HG02571 (cell line): ENCODE data around the gene GAMT.
"Not testable (repeated sequence)": the region's sequence is repeated elsewhere in the genome, so short reads cannot be mapped to it uniquely, and the experiment has no call there.

Experiments
- ATAC-seq: cut with Tn5 transposase; IDR thresholded peaks from one replicate; pipeline ENCODE4 v1.9.1; 2021; ENCODE audit warnings: mild to moderate bottlenecking, moderate library complexity; ENCODE audit not compliant: unreplicated experiment

The GAMT gene

GRCh38 chr19:1434040-1434366, 32.7 kb upstream of the GAMT start:
- ATAC-seq = no peak

DNA sequence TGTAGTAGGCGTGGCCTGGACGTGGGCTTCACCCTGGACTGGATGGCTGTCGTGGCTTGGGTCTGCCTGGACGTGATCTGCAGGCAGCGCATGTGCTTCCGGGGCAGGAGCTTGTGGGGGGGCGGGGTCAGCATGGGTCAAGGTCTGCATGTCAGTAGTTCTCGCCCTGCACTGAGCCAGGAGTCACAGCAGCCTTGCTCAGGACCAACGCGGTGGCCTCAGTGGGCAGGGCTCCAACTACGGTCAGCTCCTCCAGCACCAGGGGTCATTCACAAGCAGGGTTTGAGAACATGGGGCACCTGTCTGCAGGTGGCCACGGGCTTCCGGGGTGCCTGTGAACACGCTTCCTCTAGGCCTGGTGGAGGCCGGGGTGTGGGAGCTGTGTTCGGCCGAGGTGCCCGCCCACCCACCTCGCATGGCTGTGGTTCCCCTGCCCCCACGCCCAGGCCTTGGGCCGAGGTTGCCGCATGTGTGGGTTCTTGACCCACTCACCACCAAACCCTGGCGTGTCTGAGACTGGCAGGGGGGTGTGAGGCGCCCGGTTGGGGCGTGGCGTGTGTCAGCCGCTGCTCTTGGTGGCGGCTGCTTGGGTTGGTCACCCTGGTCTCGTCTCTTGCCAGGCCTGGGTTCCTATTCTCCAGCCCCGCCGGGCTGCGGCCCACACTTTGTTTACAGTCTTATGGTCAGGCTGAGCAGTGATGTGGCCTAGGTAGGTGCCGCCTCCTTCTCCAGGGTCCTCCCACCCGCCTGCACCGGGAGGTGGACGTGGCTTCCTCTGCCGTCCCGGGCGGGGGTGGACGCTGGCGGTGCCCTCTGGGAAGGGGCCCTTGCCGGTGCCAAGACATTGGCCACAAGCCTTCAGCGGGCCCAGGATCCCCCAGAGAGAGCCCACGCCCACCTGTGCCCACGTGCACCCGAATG, 32.0 kb upstream of the GAMT start:
- no peak for ATAC-seq

- no peak for ATAC-seq
Measured at GRCh38 chr19:1432507-1432887, 31.2 kb upstream of the GAMT start.

DNA sequence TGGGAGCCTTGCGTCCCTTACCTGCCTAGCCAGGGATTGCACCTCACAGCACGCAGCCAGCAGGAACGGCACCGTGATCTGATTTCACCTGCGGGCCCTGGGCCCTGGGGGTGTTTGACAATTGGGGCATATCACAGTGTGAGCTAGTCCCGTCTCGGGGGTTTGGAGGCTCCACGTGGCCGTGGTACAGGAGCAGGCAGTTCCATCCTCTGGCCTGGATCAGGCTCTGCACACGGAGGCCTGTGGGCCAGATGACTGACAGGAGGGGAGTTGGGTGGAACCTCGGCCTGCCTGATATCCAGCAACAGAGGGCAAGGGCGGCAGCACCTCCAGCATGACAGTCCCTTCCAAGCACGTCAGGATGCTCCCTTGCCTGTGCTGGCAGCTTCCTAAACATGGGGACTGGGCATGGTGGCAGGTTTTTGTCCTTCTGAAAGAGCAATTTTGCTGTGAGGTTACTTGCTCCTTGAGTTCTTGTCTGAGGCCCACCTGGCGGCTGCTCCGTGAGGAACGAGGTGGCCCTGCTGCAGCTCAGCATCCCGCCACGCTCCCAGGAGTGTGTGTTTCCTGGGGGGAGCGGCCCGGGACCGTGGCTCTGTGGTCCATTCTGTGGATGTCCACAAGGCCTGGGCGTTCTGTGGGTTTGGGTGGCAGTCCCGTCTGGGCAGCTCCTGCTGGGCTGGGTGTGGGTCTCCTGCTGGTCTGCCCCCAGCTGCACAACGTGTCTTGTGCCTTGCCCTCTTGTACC, 30.6 kb upstream of the GAMT start:
- no peak for ATAC-seq

DNA sequence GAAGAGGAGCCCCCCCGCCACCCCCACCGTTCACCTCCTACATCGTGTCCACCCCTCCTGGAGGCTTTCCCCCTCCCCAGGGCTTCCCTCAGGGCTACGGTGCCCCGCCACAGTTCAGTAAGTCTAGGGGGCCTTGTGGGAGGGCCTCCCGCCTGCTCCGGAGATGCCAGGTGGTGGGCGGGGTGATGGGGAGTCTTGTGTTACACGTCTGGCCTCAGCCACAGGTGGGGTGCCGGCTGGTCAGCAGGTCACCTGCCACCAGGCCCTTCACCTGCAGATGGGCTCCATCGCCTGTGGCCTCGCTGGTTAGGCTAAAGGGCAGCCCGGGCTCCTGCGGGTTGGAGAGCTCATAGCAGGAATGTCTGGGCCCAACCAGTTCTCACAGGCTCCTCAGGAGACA, 28.9 kb upstream of the GAMT start:
- no peak for ATAC-seq

DNA sequence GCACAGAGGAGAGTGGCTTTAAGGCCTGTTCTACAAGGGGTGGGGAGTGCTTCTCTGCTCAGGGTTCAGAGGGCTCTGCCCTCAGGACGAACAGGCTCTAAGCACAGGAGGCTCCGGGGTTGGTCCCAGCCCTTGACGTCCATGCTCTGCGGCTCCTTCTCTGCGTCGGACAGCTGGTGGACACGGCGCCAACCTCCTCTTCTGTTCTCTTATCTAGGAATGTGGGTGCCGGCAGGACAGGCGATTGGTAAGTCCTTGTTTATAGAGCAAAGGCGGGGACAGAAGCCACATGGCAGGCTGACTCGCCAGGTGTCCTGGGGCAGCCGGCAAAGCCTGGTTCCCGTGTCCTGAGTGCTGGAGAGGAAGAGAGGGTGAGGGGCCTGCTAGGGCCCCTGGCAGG, 28.4 kb upstream of the GAMT start:
- ATAC-seq = no peak

DNA sequence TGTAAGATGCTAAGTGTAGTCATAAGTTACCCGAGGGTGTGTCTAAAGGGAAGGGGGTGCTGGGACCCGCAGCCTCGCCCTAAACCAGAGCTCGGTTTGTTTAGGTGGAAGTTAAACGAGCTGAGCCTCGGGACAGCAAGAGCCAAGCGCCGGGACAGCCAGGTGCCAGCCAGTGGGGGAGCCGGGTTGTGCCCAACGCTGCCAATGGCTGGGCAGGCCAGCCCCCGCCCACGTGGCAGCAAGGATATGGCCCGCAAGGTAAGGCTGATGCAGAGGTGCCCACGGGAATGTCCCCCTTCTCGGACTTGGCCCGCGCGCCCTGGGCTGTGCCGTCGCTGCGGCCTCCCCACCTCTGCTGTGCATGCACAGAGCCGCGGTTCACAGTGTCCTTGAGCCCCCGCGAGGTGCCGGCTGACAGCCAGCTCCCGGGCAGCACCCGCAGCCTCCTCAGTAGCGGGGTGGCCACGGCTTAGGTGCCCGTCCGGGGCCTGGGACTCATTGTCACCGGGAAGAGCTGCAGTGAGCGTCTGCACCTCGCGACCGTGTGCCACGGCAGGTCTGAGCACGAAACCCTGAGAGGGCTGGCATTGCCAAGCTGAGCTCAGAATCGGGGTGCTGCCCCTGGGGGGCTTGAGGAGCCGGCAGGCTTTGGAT, 27.5 kb upstream of the GAMT start:
- ATAC-seq = no peak

DNA sequence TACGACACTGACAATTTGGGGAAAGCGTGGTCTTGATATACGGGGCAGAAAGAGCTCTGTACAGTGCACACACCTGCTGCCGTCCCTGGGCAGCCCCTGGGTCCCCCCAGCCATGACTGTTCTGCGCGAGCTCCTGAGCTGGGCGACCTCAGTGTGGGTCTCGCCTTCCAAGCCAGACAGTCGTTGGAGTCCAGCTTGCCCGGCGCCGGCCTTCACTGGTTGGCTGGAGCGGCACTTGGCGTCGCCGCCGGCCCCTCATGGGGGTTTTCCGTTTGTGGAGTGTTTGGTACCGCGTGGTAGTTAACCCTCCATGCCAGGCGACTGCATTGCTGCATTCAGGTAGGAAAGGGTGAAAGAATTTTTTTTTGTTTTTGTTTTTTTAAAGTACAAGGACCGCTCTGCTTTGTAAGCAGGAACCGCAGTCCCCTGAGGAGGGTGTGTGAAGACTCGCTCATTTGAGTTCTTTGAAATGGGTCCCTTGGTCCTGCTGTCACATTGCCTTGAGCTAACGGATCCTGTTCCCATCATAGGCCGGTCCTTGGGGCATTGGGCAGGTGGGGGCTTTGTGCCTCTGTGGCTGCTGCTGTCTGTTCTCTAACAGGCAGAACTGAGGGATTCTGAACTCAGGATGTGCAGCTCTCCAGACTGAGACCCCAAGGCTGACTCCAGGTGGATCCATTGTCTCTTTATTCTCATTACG, 26.0 kb upstream of the GAMT start:
- no peak for ATAC-seq

- ATAC-seq = no peak
Measured at GRCh38 chr19:1426736-1427135, 25.4 kb upstream of the GAMT start.

DNA sequence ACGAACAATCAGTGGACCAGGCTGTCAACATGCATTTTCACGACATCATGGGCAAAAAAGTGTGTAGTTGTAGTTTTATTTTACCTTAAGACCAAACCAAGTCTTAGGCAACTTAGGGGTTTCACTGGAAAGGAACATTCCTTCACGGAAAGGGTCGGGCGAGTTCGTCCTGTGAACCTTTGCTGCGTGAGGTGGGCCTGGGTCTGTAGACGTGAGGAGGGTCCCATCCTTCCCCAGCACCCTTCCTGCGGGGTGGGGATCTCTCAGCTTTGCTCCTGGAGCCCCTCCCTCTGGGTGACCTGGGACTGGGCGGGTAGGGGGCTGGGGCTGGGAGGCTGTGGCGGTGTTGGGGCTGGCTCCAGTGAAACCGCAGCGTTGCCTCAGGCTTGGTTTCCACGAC, 24.6 kb upstream of the GAMT start:
- ATAC-seq = no peak

GRCh38 chr19:1425102-1425837, 23.9 kb upstream of the GAMT start:
- no peak for ATAC-seq

DNA sequence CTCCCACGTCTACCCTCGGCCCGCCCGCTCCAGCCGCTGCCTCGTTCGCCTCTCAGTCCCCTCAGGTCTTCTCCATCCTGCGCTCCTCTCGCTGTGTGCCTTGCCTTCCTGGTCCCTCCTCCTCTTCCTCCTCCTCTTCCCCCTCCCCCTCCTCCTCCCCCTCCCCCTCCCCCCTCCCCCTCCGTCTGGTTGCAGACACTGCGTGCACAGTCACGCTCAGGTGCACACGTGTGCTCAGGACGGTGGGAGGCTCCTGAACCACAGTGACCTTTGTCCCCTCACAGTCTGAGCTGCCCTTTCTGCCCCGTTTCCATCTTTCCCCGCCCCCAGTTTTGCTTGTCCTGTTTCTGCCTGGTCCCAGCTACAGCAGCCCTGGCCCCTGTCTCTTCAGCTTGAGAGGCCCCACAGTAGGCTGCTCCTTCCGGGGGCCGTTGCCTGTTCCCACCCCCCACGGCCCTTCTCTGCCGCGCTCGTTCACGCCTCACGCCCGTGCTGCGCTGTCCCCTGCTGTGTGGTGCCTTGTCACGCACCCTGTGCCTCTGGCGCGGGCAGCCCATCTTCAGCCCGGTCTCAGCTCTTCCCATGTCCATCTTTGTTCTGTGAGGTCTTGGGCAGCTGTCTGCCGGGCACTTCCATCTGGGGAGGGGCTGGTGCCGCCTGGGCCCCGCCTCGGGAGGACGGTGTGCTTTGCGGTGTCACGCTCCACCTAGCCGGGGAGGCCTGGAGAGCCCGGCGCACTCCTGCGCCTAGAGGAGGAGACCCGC, 23.0 kb upstream of the GAMT start:
- ATAC-seq = no peak

DNA sequence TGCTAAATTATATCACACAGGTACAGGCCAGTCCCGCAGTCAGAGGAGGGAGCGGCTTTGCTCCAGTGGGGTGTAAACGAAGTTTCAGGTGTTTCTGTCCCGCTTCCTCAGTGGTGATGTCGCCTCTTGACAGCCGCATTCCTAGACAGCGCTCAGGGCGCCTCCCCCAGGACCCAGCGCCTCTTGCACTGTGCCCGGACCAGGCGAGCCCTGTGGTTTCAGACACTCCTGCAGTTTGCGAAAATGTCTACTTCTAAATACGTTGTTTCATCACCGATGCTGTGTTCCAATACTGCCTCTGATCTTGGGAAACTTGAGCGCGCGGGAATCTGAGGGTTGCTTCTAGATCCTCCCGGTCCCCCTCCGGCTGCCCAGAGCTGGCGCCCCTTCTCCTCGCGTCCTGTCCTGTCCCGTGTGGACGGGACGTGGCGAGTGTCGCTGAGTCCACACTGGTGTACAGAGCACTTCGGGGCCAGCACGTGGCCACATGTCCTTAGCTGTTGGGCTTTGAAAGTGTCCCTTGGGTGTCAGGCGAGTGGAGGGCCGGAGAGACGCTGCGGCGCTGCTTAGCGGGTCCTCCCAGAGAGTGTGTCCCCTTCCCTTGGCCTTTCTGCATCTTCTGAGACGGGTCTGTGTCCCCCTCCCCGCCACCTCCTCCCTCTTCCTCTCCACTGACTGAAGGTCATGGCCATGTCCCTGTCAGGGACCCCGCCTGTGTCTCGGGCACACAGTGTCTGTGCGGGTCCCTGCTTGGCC, 22.3 kb upstream of the GAMT start:
- no peak for ATAC-seq

- ATAC-seq = no peak
Measured at GRCh38 chr19:1422943-1423342, 21.6 kb upstream of the GAMT start.

DNA sequence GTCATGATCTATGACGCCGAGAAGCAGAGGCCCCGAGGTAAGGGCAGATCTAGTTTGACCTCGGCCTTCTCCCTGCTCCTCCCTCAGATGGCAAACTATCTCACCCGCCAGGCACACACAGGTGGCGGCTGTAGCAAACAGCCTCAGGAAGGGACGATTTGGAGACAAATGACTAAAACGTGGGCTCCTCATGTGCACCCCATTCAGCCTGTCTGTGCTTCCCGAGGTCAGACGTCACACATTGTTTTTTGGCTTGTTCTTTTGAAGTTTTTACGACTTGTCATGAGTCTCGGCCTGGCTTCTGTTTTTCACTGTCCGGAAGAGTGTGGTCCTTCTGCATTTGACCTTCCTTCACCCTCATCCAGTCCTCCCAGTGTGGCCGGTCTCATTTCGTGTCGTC, 21.0 kb upstream of the GAMT start:
- ATAC-seq = no peak

DNA sequence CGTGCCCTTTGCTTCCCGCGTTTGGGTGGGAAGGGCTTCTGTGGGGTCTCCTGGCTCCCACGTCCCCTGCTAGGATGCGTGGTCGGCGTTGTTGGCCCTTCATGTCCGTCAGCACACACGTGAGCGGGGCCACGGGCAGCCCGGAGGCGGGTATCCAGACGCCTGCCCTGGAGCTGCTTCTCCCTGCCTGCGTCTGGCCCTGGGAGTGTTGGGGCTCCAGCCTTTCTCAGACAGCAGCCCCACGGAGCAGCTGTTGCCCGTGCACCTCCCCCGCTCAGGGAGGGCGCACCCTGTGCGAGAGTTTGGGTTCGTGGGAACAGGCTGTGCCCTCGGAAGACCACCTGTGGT, 20.6 kb upstream of the GAMT start:
- no peak for ATAC-seq

GRCh38 chr19:1421218-1421957, 20.0 kb upstream of the GAMT start:
- no peak for ATAC-seq

- no peak for ATAC-seq
Measured at GRCh38 chr19:1420590-1420989, 19.2 kb upstream of the GAMT start.

DNA sequence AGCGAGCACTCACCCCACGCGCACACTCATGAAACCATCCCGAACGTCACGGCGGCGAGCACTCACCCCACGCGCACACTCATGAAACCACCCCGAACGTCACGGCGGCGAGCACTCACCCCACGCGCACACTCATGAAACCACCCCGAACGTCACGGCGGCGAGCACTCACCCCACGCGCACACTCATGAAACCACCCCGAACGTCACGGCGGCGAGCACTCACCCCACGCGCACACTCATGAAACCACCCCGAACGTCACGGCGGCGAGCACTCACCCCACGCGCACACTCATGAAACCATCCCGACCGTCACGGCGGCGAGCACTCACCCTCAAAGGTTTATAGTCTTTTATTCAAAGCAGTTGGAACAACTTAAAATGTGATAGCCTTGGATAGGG, 18.7 kb upstream of the GAMT start:
- not testable (repeated sequence) for ATAC-seq
